ENCODE measurements around the gene SAMD4A. TPM values are rescaled to one million over a fixed set of nuclear protein-coding genes. Genes with fewer than 3 reads are reported as not detected.

The SAMD4A gene
- total RNA-seq, 4 donors from 2014 or later, result 15.3 to 40.2 (median 22.3) TPM

DNA sequence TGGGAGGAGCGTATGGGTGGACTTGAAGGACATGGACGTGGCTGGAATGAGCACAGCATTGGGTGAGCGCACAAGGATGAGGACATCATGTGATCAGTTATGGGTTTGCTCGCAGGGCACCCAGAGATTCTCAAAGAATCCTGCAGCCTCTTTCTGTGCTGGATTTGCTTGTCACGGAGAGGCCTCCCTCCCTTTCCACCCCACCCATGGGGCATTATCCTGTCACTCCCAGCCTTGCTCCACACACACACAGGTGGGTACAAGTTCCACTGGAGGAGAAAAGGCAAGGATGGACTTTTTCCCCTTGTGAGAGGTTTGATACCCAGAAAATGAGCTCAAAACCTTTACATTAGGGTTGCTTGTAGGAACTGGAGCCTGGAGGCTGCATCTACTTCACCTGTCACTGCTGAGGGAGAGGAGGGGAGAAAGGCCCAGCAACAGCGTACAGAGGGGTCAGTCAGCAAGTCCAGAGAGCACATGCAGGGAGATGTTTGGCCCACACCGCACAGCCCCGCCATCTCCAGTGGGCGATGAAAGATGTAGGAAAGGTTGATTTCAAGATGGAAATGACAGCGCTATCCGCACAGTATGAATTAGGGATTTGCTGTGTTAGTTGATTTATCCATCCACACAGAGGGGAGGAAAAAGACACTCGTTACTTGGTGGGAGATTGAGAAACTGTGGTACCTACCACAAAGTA lies 223.0 kb downstream of the SAMD4A start:
- Histone ChIP-seq H3K27ac (no peak overlapping the region), H3K4me3 (no peak overlapping the region), H3K36me3 (peaks cover 0 to 6% (median 0%) of the 10 kb centered on the region in 4 donors), H3K9me3 (peaks cover 0 to 3% of the 10 kb centered on the region in 2 donors), H3K27me3 (no peaks in the 10 kb centered on the region), H3K4me1 (no peaks in the 10 kb centered on the region)
- TF ChIP-seq, protein P1, sequence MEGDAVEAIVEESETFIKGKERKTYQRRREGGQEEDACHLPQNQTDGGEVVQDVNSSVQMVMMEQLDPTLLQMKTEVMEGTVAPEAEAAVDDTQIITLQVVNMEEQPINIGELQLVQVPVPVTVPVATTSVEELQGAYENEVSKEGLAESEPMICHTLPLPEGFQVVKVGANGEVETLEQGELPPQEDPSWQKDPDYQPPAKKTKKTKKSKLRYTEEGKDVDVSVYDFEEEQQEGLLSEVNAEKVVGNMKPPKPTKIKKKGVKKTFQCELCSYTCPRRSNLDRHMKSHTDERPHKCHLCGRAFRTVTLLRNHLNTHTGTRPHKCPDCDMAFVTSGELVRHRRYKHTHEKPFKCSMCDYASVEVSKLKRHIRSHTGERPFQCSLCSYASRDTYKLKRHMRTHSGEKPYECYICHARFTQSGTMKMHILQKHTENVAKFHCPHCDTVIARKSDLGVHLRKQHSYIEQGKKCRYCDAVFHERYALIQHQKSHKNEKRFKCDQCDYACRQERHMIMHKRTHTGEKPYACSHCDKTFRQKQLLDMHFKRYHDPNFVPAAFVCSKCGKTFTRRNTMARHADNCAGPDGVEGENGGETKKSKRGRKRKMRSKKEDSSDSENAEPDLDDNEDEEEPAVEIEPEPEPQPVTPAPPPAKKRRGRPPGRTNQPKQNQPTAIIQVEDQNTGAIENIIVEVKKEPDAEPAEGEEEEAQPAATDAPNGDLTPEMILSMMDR (IDR thresholded peaks at IDR 0.05), result no peak
- no peak for TF ChIP-seq EP300 (IDR thresholded peaks at IDR 0.05; ENCODE audit: low read depth)
- no peak for TF ChIP-seq POLR2AphosphoS5 (IDR thresholded peaks at IDR 0.05)
- TF ChIP-seq POLR2A (IDR thresholded peaks at IDR 0.05), result no peak
- WGBS, 2 donors (ENCODE audit: low coverage in 1 of 2), result 95 to 100% methylated on average over 2 to 12 of the region's 12 CpGs
- no peak for DNase-seq
- intact Hi-C loops (cut with DNase I; ENCODE audit: low total_unique reads) (no loop called here), in situ Hi-C loops (cut with MboI; ENCODE audit: low pct_ligation_motif_present in 1 of 4, low pct_unique_long_range_greater_than_20kb in 1 of 4, low sequenced_read_pairs in 3 of 4) (no loop called here)

DNA sequence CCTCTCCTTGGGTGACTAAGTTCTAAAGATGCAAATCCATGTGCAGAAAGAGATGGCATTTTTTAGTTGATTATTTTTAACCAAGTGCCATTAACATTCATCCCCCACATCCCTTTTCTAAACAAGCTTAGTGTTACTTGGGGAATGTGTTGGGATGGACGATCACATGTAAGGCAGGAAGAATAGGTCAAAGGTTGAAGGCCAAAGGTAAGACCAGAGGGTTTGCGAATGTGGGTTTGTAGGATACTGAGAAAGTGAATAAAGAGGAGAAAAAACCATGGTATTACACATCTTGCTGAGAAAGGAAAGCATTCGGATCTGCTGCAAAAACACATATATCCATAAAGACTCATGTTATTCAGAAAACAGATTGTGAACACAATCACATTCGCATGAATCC lies 224.1 kb downstream of the SAMD4A start:
- no peaks in the 10 kb centered on the region for H3K27me3 ChIP-seq
- in situ Hi-C loops (cut with MboI; ENCODE audit: low pct_ligation_motif_present in 1 of 4, low pct_unique_long_range_greater_than_20kb in 1 of 4, low sequenced_read_pairs in 3 of 4) (no loop called here), intact Hi-C loops (cut with DNase I; ENCODE audit: low total_unique reads) (no loop called here)
- peaks cover 0 to 6% (median 0%) of the 10 kb centered on the region in 4 donors for H3K36me3 ChIP-seq
- TF ChIP-seq POLR2A (IDR thresholded peaks at IDR 0.05) (no peak), EP300 (IDR thresholded peaks at IDR 0.05; ENCODE audit: low read depth) (no peak), POLR2AphosphoS5 (IDR thresholded peaks at IDR 0.05) (no peak)
- TF ChIP-seq, protein P1 (IDR thresholded peaks at IDR 0.05), result no peak
- H3K9me3 ChIP-seq, result peaks cover 0 to 5% of the 10 kb centered on the region in 2 donors
- WGBS, 2 donors (ENCODE audit: low coverage in 1 of 2), result 87 to 94% methylated on average over 4 of the region's 4 CpGs
- H3K4me3 ChIP-seq, result no peak overlapping the region
- H3K4me1 ChIP-seq, result no peaks in the 10 kb centered on the region
- no peak overlapping the region for H3K27ac ChIP-seq
- DNase-seq, result no peak

DNA sequence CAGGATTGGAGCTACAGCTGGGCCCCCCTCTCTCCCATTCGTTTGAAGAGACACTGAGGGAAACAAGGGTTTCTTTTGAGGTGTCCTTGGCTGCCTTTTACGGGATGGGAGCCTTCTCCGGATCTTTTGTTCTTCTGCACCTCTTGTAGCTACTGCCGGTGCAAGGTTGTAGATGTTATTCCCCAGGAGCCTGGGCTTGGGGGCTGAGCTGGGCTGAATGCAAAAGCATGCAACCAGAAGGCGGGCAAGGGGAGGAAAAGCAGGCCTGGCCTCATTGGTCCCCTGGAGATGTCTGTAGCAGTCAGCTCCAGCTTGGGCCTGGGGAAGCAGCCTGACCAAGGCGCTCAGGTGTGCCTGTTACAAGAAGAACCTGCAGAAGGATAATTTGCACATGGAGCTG lies 225.4 kb downstream of the SAMD4A start:
- no peak overlapping the region for H3K27ac ChIP-seq
- no peak overlapping the region for H3K4me3 ChIP-seq
- in situ Hi-C loops (cut with MboI; ENCODE audit: low pct_ligation_motif_present in 1 of 4, low pct_unique_long_range_greater_than_20kb in 1 of 4, low sequenced_read_pairs in 3 of 4), result no loop called here
- peaks cover 0 to 5% of the 10 kb centered on the region in 2 donors for H3K9me3 ChIP-seq
- intact Hi-C loops (cut with DNase I; ENCODE audit: low total_unique reads), result no loop called here
- no peaks in the 10 kb centered on the region for H3K27me3 ChIP-seq
- no peak for DNase-seq
- no peaks in the 10 kb centered on the region for H3K4me1 ChIP-seq
- TF ChIP-seq POLR2A (IDR thresholded peaks at IDR 0.05) (no peak), POLR2AphosphoS5 (IDR thresholded peaks at IDR 0.05) (no peak), EP300 (IDR thresholded peaks at IDR 0.05; ENCODE audit: low read depth) (no peak)
- TF ChIP-seq, protein P1 (IDR thresholded peaks at IDR 0.05), result no peak
- 83 to 100% methylated on average over 1 to 6 of the region's 6 CpGs for WGBS, 2 donors (ENCODE audit: low coverage in 1 of 2)
- H3K36me3 ChIP-seq, result peaks cover 0 to 6% (median 0%) of the 10 kb centered on the region in 4 donors

DNA sequence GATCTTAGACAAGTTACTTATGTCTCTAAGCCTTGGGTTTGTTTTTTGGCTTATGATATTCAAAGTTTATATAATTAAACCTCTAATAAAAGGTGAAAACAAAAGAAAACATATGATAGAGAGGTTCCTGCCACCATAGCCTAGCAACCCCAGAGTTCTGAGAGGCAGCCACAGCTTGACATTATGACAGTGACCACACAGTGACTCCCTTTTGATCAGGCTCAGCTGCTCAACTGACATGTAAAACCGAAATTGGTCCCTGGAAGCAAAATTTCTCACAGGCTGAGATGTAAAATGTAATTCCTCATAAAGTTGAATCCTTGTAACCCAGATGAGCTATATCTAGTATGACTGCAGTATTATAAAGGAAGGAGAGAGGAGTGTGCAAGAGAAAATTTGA lies 227.2 kb downstream of the SAMD4A start:
- no peaks in the 10 kb centered on the region for H3K4me1 ChIP-seq
- peaks cover 0 to 6% (median 0%) of the 10 kb centered on the region in 4 donors for H3K36me3 ChIP-seq
- H3K27me3 ChIP-seq, result no peaks in the 10 kb centered on the region
- DNase-seq, result no peak
- TF ChIP-seq POLR2AphosphoS5 (IDR thresholded peaks at IDR 0.05) (no peak), EP300 (IDR thresholded peaks at IDR 0.05; ENCODE audit: low read depth) (no peak), POLR2A (IDR thresholded peaks at IDR 0.05) (no peak)
- TF ChIP-seq, protein P1 (IDR thresholded peaks at IDR 0.05), result no peak
- in situ Hi-C loops (cut with MboI; ENCODE audit: low pct_ligation_motif_present in 1 of 4, low pct_unique_long_range_greater_than_20kb in 1 of 4, low sequenced_read_pairs in 3 of 4), result no loop called here
- intact Hi-C loops (cut with DNase I; ENCODE audit: low total_unique reads), result no loop called here
- peaks cover 0 to 5% of the 10 kb centered on the region in 2 donors for H3K9me3 ChIP-seq
- H3K4me3 ChIP-seq, result no peak overlapping the region
- H3K27ac ChIP-seq, result no peak overlapping the region
- 57 to 71% methylated on average over 1 of the region's 1 CpG for WGBS, 2 donors (ENCODE audit: low coverage in 1 of 2)

All from transverse colon (tissue), 4 donors.